GM12801 (cell line): ENCODE results near the gene FBXO41.

Experiments used
- CTCF ChIP-seq: IDR thresholded peaks from one replicate; pipeline ENCODE4 v1.5.1; 2011; ENCODE audit warnings: control low read depth; ENCODE audit not compliant: insufficient read length; ENCODE audit errors: extremely low read depth

The FBXO41 gene

GRCh38 chr2:73289304-73289703, 5.0 kb upstream of the FBXO41 start:
- TF ChIP-seq CTCF, result no peak

- no peak for TF ChIP-seq CTCF
Measured at GRCh38 chr2:73286134-73286655, 1.9 kb upstream of the FBXO41 start.

- no peak for TF ChIP-seq CTCF
Measured at GRCh38 chr2:73285159-73285739, 971 bp upstream of the FBXO41 start.

GRCh38 chr2:73283545-73284295, 558 bp downstream of the FBXO41 start:
- TF ChIP-seq CTCF, result no peak

- no peak for TF ChIP-seq CTCF
Measured at GRCh38 chr2:73282924-73283544, 1.2 kb downstream of the FBXO41 start.

- no peak for TF ChIP-seq CTCF
Measured at GRCh38 chr2:73281244-73281643, 3.0 kb downstream of the FBXO41 start.

GRCh38 chr2:73279852-73280251, 4.4 kb downstream of the FBXO41 start:
- TF ChIP-seq CTCF, result no peak
